CD4-positive, alpha-beta T cell treated with Interleukin-15 for 1 hour (primary cell): ENCODE measurements around the gene ZNF311.
"Not testable (repeated sequence)": the region's sequence is repeated elsewhere in the genome, so short reads cannot be mapped to it uniquely, and the experiment has no call there.

ENCODE experiments used
- DNase-seq: peaks from one replicate; pipeline ENCODE4 v3.0.0-alpha.2; 2020

Gene ZNF311

GRCh38 chr6:28953039-28953584 lies 52.0 kb downstream of the ZNF311 start:
- peak; percentile 44 for DNase-seq

- DNase-seq = not testable (repeated sequence)
Measured at GRCh38 chr6:28949656-28950195, 55.4 kb downstream of the ZNF311 start.

GRCh38 chr6:28948782-28949486 lies 56.2 kb downstream of the ZNF311 start:
- no peak for DNase-seq

DNA sequence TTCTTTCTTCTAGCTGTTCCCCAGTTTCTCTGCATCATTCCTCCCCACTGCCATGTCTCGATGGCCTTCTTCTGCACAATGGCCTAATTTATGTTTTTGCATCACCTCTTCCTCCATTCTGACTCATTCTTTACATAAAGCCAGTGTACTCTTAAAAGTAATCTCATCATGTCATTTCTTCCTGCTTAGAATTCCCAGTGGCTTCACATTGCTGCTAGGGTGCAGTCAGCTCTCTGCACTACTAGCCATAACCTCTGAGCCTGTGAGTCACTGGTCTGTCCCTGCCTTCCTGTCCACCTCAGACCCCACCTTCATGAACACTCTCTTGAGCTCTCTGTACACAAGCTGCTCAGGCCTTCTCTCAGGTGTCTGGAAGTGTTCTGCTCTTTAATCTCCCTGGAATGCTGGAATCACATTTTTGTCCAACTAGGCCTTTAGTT lies 57.3 kb downstream of the ZNF311 start:
- DNase-seq = no peak

DNA sequence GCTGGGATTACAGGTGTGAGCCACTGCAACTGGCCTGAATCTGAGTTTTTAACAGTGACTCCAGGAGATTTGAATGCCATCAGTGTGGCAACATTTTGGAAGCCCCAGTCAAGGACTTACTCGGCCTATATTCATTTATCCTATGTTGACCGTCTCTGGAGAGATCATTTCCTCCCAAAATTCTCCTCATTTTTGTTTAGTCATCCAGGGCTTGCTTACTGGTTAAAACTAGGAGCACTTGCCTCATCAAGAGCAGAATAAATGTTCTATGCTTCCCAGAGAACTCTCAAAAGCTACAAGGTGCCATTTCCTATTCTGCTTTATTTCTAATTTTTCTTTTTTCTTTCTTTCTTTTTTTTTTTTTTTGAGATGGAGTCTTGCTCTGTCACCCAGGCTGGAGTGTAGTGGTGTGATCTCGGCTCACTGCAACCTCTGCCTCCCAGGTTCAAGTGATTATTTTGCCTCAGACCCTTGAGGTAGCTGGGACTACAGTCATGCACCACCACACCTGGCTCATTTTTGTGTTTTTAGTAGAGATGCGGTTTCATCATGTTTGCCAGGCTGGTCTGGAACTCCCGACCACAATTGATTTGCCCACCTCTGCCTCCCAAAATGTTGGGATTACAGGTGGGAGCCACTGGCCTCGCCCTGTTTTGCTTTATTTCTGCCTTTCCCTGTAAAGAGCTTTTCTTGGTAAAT lies 57.9 kb downstream of the ZNF311 start:
- no peak for DNase-seq

GRCh38 chr6:28945349-28945748 lies 59.8 kb downstream of the ZNF311 start:
- no peak for DNase-seq
